ENCODE measurements around the gene CCDC47. TPM values are rescaled to one million over a fixed set of nuclear protein-coding genes. Genes with fewer than 3 reads are reported as not detected.

The CCDC47 gene
- total and polyA plus RNA-seq, 2 of the 13 experiments (the other 11 are each of a cell fraction or from before 2014, with no cell fraction given): 59.3 to 99.5 TPM

- TF ChIP-seq ZNF800 (CRISPR knock-in tag; IDR thresholded peaks at IDR 0.05) (no peak), ZNF318 (CRISPR knock-in tag; IDR thresholded peaks at IDR 0.05) (0 out of 2 replicates have a peak, but pooled peaks have one; percentile 35), ISX (CRISPR knock-in tag; conservative IDR thresholded peaks at IDR 0.05) (no peak)
Measured at GRCh38 chr17:63696381-63696961, 76.9 kb downstream of the CCDC47 start (continued).
